Measurements from ENCODE around the gene CPLANE1.
"Not testable (repeated sequence)": the region's sequence is repeated elsewhere in the genome, so short reads cannot be mapped to it uniquely, and the experiment has no call there.

- TF ChIP-seq CTCF (IDR thresholded peaks at IDR 0.05 in 2 of 3, conservative IDR thresholded peaks at IDR 0.05 in 1 of 3; ENCODE audit: borderline replicate concordance in 1 of 3, insufficient read depth in 1 of 3, low read depth in 2 of 3, low read length in 2 of 3); EZH2 (IDR thresholded peaks at IDR 0.05); ZBTB33 (IDR thresholded peaks at IDR 0.05; ENCODE audit: extremely low read depth, insufficient replicate concordance, low read length); EZH2phosphoT487 (IDR thresholded peaks at IDR 0.05; ENCODE audit: borderline replicate concordance); POLR2AphosphoS5 (IDR thresholded peaks at IDR 0.05; ENCODE audit: low read depth, low read length); ZNF274 (IDR thresholded peaks at IDR 0.05; ENCODE audit: low read depth, low read length); POLR2A (IDR thresholded peaks at IDR 0.05; ENCODE audit: borderline replicate concordance, extremely low read depth, insufficient read depth, insufficient read length); RAD21 (IDR thresholded peaks at IDR 0.05; ENCODE audit: low read depth); TCF7L2 (IDR thresholded peaks at IDR 0.05; ENCODE audit: borderline replicate concordance, extremely low read depth, insufficient read depth, insufficient read length); SP1 (IDR thresholded peaks at IDR 0.05; ENCODE audit: low read depth); FOSL1 (IDR thresholded peaks at IDR 0.05; ENCODE audit: low read depth): not testable (repeated sequence)
- TF ChIP-seq, protein P1, sequence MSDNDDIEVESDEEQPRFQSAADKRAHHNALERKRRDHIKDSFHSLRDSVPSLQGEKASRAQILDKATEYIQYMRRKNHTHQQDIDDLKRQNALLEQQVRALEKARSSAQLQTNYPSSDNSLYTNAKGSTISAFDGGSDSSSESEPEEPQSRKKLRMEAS (IDR thresholded peaks at IDR 0.05): not testable (repeated sequence)
These were observed 149.9 kb downstream of the CPLANE1 start for GRCh38 chr5:37099267-37099666.

Data from HCT116 (cell line).